Nucleus accumbens (tissue), 56 donors: ENCODE results near the gene NR0B1.

Experiments
- DNase-seq, 56 donors: peaks; one replicate each; lab custom pipeline; 2025; lab: John Stamatoyannopoulos, UW

NR0B1 gene

GRCh38 chrX:30278365-30278764, 30.8 kb downstream of the NR0B1 start:
- DNase-seq = no peak

GRCh38 chrX:30275498-30275897, 33.7 kb downstream of the NR0B1 start:
- no peak for DNase-seq

- DNase-seq = no peak
Measured at GRCh38 chrX:30270639-30271038, 38.6 kb downstream of the NR0B1 start.

- DNase-seq = no peak
Measured at GRCh38 chrX:30262763-30263162, 46.4 kb downstream of the NR0B1 start.

DNA sequence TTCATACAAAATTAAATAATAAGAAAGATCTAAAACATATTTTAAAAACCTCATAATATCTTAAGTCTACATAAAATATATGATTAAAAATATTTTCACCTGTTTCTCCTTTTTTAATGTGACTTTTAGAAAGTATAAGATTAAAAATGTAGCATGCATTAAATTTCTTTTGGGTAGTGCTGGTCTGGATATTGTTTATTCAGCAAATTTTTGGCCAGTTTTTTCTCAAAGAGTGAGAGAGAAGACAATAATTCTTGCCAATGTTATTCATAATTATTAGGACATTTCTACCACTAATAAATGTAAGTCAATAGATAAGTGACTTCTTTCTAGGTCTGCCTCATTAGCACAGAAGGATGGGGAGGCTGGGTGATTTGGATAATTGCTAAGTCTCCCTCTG, 48.2 kb downstream of the NR0B1 start:
- DNase-seq = no peak

DNA sequence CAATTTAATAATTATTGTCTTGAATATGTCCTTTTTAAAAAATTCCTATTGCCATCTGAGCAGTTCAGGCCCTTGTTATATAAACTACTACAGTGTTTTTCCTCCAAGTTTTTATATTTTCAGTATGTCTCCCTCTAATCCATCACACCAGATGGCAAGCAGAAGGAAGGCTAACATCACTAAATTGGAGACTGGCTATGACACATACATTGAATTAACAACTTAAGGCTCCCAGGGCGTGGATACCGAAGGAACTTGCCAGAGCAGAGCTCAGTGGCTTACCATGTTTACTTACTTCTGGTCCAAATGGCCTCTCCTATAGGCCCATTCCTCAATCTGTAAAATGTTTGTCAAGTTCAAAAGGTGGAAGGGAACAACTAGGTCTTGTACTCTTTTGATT, 49.3 kb downstream of the NR0B1 start:
- DNase-seq = no peak
